Measurements from ENCODE around the gene EHMT1. TPM values are rescaled to one million over a fixed set of nuclear protein-coding genes. Genes with fewer than 3 reads are reported as not detected.

The EHMT1 gene
- polyA plus RNA-seq, 3 donors: 10.1 to 46.5 (median 15.0) TPM

- DNase-seq: no peak
- Mint-ChIP-seq H3K9me3 (peaks cover 0 to under 1% (median 0%) of the 10 kb centered on the region in 7 donors), H3K27me3 (ENCODE audit: low read depth in 3 of 3) (peaks cover 0 to 3% (median 0%) of the 10 kb centered on the region in 3 donors), H3K36me3 (peaks cover 80 to 94% of the 10 kb centered on the region in 2 donors), H3K4me3 (no peak overlapping the region), H3K27ac (peak overlapping the region in 2 of 7 donors; percentile 57 to 81), H3K4me1 (no peaks in the 10 kb centered on the region)
- no peak for TF ChIP-seq CTCF (IDR thresholded peaks at IDR 0.05)
- H3K9ac ChIP-seq (ENCODE audit: insufficient read depth, low read length, poor library complexity, severe bottlenecking): no peak overlapping the region
- no peak overlapping the region for H3K4me3 ChIP-seq (replicated peaks in 1 of 3; ENCODE audit: low read depth in 2 of 3, low read length in 3 of 3)
- no peak overlapping the region for H3K27ac ChIP-seq (ENCODE audit: low read depth in 1 of 2, low read length in 2 of 2)
- no peaks in the 10 kb centered on the region for H3K79me2 ChIP-seq (ENCODE audit: insufficient read depth, low read length)
- no peak overlapping the region for H3K4me2 ChIP-seq (replicated peaks; ENCODE audit: extremely low read depth, low read length, poor library complexity, severe bottlenecking)
- H2AFZ ChIP-seq (ENCODE audit: insufficient read depth, low read depth, low read length, poor library complexity, severe bottlenecking): no peak overlapping the region
- H4K20me1 ChIP-seq (ENCODE audit: insufficient read depth, low read length): no peaks in the 10 kb centered on the region
- WGBS (ENCODE audit: insufficient coverage): 85% methylated on average over 21 of the region's 21 CpGs
- no peaks in the 10 kb centered on the region for H3K27me3 ChIP-seq (ENCODE audit: control insufficient read depth in 2 of 2, insufficient read depth in 2 of 2, low read length in 2 of 2)
- H3K9me3 ChIP-seq (replicated peaks in 1 of 2; ENCODE audit: control insufficient read depth in 1 of 2, insufficient read depth in 1 of 2, low read length in 2 of 2): no peaks in the 10 kb centered on the region
- intact Hi-C loops (cut with micrococcal nuclease): no loop called here
- no peaks in the 10 kb centered on the region for H3K4me1 ChIP-seq (ENCODE audit: control insufficient read depth in 1 of 2, insufficient read depth in 2 of 2, low read length in 2 of 2)
- peaks cover 83 to 96% of the 10 kb centered on the region in 2 donors for H3K36me3 ChIP-seq (replicated peaks in 1 of 2; ENCODE audit: control insufficient read depth in 1 of 2, insufficient read depth in 2 of 2, low read length in 2 of 2)
These were observed 143.7 kb downstream of the EHMT1 start for GRCh38 chr9:137762414-137763061.

DNA sequence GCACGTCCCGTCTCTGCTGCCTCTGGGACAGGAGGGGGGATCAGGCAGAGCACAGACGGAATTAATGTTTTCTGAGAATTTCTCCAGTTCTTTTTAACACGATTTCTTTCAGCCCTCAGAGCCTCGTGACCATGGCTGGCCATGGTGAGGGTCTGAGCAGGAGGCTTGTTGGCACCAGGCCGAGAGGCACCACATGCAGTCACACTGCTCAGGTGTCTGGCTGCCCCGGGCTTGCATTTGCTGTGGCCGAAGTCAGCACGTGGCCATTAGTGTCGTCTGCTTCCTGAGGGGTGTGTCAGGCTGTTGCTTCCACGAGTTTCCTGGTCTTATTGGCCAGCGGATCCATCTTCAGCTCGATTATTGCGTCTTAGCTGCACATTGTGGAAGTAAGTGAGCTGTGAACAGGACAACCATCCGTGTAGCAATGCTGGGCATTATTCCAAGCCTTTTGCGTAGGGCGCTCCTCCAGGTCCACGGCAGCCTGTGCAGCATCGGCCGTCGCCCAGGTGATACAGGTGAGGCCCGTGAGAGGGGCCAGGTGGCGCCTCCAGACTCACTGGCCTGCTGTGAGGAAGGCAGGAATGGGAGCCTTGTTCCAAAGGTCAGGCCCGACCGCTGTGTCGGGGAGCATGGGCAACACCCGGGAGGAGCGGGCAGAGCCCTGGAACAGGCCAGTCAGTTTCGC is 144.6 kb downstream of the EHMT1 start:
- Mint-ChIP-seq H3K27ac (no peak overlapping the region), H3K4me3 (no peak overlapping the region), H3K36me3 (peaks cover 78 to 93% of the 10 kb centered on the region in 2 donors), H3K9me3 (peaks cover 0 to 2% (median 0%) of the 10 kb centered on the region in 7 donors), H3K4me1 (no peaks in the 10 kb centered on the region), H3K27me3 (ENCODE audit: low read depth in 3 of 3) (peaks cover 0 to 3% (median 0%) of the 10 kb centered on the region in 3 donors)
- Histone ChIP-seq H3K27ac (ENCODE audit: low read depth in 1 of 2, low read length in 2 of 2) (no peak overlapping the region), H3K4me1 (ENCODE audit: control insufficient read depth in 1 of 2, insufficient read depth in 2 of 2, low read length in 2 of 2) (no peaks in the 10 kb centered on the region), H2AFZ (ENCODE audit: insufficient read depth, low read depth, low read length, poor library complexity, severe bottlenecking) (no peak overlapping the region), H3K9me3 (replicated peaks in 1 of 2; ENCODE audit: control insufficient read depth in 1 of 2, insufficient read depth in 1 of 2, low read length in 2 of 2) (no peaks in the 10 kb centered on the region), H3K9ac (ENCODE audit: insufficient read depth, low read length, poor library complexity, severe bottlenecking) (no peak overlapping the region), H3K27me3 (ENCODE audit: control insufficient read depth in 2 of 2, insufficient read depth in 2 of 2, low read length in 2 of 2) (no peaks in the 10 kb centered on the region), H3K36me3 (replicated peaks in 1 of 2; ENCODE audit: control insufficient read depth in 1 of 2, insufficient read depth in 2 of 2, low read length in 2 of 2) (peaks cover 80 to 95% of the 10 kb centered on the region in 2 donors), H3K4me3 (replicated peaks in 1 of 3; ENCODE audit: low read depth in 2 of 3, low read length in 3 of 3) (no peak overlapping the region), H3K79me2 (ENCODE audit: insufficient read depth, low read length) (no peaks in the 10 kb centered on the region), H3K4me2 (replicated peaks; ENCODE audit: extremely low read depth, low read length, poor library complexity, severe bottlenecking) (no peak overlapping the region), H4K20me1 (ENCODE audit: insufficient read depth, low read length) (no peaks in the 10 kb centered on the region)
- TF ChIP-seq CTCF (IDR thresholded peaks at IDR 0.05): no peak
- DNase-seq: no peak
- 94% methylated on average over 29 of the region's 29 CpGs for WGBS (ENCODE audit: insufficient coverage)
- intact Hi-C loops (cut with micrococcal nuclease): no loop called here
